B cell (primary cell): Measurements from ENCODE around the gene KDELR1.

ENCODE experiments used
- CTCF ChIP-seq: fragments of 200-600 bp; IDR thresholded peaks from one replicate; pipeline ENCODE4 v1.8.0; 2022; ENCODE audit warnings: antibody characterized with exemption, mild to moderate bottlenecking
- EZH2 ChIP-seq: IDR thresholded peaks from 2 replicates; pipeline ENCODE4 v1.6.1; 2012; ENCODE audit warnings: borderline replicate concordance, low read depth, mild to moderate bottlenecking, moderate library complexity, low read length; ENCODE audit not compliant: insufficient read depth, poor library complexity, severe bottlenecking

- TF ChIP-seq CTCF (no peak), EZH2 (no peak)
Observed at GRCh38 chr19:48397263-48398101, 6.1 kb upstream of the KDELR1 start.
